Stimulated activated CD8-positive, alpha-beta memory T cell treated with anti-CD3 and anti-CD28 coated beads, Interleukin-4, amount 100 ng/mL, for 4 hours (primary cell): ENCODE data around the gene VWA5B1.

ENCODE experiments used
- DNase-seq, 2 donors: peaks; one replicate each; pipeline ENCODE4 v3.0.0-alpha.2; 2020; ENCODE audit warnings: low read depth in 2 of 2, low spot score in 1 of 2

Gene VWA5B1

GRCh38 chr1:20322081-20322824 lies 31.6 kb downstream of the VWA5B1 start:
- no peak for DNase-seq

DNA sequence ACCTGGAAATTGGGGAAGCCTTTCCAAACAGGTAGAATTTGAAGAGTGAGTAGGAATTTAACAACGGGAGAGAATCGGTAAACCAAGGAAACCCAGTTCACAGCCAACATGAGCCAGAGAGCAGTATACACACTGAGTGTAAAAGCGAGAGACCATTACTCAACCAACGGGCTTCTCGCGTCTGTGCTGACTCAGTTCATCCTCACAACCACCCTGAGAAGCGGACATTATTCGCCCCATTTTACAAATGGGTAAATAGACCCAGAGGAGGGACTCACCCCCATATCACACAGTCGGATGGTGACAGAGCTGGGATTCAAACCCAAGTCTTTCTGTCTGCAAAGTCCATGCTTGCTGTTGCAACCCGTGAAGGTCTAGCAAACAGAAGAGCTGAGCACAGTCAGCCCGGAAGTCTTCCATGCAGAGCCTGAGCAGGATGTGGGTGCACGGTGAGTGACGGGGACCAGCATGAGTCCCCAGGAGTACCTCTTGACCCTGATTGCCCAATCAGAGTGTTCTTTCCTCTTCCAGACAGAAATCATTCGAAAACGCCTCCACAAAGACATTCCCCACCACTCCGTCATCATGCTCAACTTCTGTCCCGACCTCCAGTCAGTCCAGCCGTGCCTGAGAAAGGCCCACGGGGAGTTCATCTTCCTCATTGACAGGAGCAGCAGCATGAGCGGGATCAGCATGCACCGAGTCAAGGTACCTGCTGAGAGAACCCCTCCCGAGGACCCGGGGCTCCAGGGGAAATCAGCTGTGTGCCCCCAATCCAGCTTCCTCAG lies 32.3 kb downstream of the VWA5B1 start:
- DNase-seq = no peak

GRCh38 chr1:20323613-20323920 lies 32.9 kb downstream of the VWA5B1 start:
- no peak for DNase-seq

- DNase-seq = no peak
Observed at GRCh38 chr1:20324704-20325406, 34.2 kb downstream of the VWA5B1 start.

DNA sequence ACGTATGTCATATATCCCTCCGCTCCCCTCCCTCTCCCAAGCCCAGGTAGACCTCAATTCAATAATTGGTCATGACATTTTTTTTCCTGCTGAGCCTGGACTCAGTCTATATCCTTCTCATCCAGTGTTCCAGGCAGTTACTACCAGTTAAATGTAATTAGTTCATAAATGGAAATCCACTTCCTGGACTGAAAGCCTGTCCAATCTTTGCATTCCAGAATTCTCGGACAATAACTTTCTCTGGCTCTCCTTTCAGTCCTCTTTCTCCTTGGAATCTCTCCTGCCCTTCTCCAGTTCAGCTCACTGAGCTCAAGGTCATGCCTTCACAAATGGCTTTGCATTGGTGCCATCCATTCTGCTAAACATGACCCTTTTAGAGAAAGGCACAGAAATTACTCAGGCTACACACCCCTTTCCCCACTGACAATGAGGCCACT lies 34.8 kb downstream of the VWA5B1 start:
- DNase-seq = no peak

DNA sequence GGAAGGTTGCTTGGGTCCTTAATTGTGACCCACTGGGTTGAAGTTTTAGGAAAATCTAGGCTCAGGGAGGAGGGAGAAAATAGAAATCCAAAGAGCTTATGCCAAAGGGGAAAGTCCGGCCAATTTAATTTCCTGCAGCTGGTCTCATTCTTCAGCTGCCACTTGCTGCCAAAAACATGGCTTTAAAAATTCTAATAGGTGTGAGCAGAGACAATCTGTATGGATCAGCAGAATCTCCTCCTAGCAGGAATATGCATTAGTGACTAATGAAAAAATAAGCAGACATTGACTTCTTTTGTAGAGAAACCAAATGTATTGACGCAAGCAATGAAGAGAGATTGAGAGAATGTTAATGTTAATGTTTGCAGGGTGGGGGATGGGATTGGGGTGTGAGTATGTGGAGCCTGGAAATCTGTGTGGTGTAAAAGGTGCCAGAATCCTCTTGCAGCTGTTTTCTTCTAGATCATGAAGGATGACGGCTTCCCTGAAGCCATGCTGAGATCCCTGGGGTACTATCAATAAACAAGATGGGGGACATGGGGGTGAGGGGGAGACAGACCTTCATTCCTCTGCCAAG lies 35.3 kb downstream of the VWA5B1 start:
- no peak for DNase-seq

- DNase-seq = no peak
Observed at GRCh38 chr1:20327467-20327866, 36.8 kb downstream of the VWA5B1 start.

DNA sequence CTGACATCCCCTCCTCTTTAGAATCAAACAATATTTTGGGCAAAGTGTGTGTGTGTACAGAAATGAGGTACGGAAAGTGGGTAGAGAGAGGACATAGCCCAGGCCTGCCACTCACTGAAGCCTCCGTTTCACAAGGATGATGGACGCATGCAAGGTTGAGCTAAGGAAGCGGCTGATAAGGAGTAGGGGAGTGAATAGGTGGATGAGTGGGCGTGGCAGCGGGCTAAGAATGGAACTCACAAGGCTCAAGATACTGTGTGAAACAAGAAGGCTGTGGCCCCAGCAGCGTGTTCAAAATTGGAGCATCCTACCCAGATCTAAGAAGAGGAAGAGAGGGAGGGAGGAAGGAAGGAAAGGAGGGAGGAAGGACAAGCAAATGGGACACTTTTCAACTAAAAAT lies 37.5 kb downstream of the VWA5B1 start:
- no peak for DNase-seq

DNA sequence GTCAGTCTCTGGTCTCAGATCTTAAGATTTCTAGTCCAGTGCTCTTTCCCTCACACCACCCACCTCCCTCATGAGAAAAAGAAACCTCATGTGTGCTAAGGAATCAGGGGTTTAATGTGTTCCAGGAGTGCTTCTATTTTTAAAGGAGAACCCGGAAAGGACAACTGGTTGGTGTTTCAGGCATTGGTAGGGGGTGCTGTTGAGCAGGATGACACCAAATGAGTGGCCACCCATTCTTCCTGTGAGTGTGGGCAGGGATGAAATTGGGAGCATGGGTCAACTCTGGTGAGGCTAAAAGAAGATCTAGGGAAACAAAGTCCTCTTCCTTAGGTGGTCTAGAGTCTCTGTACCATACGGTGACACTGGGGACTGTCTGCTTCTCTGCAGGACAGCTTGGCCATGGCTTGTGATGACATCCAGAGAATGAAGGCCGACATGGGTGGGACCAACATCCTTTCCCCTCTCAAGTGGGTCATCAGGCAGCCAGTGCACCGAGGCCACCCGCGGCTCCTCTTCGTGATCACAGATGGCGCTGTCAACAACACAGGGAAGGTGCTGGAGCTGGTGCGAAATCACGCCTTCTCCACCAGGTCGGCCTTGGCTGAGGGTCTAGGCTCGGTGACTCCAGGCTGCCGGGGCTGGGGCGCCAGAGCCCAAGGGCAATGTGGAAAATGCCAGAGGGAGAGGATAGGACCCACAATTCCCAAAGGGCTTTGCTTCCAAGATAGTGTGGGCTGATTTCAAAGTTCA lies 39.3 kb downstream of the VWA5B1 start:
- no peak for DNase-seq

DNA sequence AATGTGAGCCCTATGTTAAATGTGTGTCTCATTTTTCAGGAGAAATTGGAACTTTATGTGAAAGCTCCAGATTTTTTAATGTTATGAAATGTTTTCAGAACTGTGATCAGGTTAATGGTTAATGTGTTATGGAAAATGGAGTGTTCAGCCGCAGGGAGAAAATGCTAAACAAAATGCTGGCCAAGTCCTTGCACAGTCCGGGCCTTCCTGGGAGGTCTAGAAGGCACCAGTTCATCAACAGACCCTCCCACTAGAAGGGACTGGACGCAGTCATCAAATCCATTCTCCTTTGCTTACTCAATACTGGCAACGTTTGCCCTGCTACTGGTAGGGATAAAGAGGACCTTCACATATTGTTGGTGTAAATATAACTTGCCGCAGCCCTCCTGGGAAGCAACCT lies 43.4 kb downstream of the VWA5B1 start:
- no peak for DNase-seq

GRCh38 chr1:20336105-20336605 lies 45.5 kb downstream of the VWA5B1 start:
- DNase-seq = no peak

GRCh38 chr1:20337581-20337980 lies 46.9 kb downstream of the VWA5B1 start:
- DNase-seq = no peak

GRCh38 chr1:20339811-20340457 lies 49.3 kb downstream of the VWA5B1 start:
- no peak for DNase-seq

- DNase-seq = no peak
Observed at GRCh38 chr1:20342294-20343148, 51.8 kb downstream of the VWA5B1 start.

DNA sequence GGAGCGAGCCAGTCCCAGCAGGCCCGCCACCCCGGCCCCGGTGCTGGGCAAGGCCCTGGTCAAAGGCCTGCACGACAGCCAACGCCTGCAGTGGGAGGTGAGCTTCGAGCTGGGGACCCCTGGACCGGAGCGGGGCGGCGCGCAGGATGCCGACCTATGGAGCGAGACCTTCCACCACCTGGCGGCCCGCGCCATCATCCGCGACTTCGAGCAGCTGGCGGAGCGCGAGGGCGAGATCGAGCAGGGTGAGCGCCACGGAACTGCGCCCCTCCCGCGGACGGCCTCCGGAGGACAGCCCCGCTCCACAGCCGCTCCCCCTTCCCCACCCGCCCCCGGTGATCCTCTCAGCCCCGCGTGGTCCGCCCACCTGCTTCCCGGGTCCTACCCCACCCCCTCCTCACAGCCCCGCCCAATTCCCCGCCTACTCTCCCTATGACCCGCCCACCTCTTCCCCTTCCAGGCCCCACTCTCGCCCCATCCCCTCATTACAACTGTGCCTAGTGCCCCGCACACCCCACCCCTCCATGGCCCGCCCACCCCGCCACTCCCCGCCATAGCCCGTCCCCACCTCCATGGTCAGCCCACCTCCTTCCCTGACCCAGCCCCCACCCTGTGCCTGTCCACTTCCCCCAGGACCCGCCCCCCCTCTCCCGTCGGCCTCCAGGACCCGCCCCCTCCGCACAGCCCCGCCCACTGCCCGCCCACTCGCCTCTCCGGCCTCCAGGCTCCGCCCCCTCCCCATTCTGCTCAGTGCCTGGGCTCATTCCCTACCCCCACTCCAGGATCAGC lies 52.7 kb downstream of the VWA5B1 start:
- peak in 1 of 2 donors; percentile 16 for DNase-seq

- no peak for DNase-seq
Observed at GRCh38 chr1:20343938-20344302, 53.2 kb downstream of the VWA5B1 start.

DNA sequence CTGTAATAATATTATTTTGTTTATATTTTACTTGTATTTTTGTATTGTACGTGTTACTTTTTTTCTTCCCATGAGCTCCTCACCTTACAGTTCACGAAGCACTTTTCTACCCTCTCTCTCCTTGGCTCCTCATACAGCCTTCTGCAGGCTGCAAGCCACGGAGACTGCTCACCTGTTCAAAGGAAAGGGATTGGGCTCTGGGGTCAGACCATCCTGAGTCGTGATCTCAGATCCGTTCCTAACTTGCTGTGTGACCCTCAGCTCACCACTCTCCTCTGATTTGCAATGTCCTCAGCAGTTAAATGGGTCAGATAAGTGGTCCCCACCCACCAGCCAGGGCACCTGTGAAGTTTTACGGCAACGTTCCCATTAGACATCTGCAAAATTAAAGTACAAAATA lies 54.1 kb downstream of the VWA5B1 start:
- DNase-seq = no peak

- DNase-seq = no peak
Observed at GRCh38 chr1:20345419-20345818, 54.7 kb downstream of the VWA5B1 start.

DNA sequence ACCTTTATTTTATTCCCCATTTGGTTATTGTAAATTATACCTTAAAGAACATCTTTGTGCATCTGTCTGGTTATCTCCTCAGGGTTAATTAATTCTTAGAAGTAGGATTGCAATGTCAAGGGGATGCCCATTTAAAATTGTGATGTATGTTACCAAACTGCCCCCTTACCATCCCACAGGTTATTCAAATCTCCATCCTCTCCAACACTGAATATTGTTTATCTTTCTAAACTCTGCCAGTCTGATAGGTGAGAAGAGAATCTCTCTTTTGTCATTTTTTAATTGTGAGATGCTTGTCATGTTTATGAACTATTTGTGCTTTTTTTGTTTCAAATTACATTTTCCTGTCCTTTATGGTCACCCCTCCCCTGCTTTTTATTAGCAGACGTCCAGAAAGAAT lies 55.8 kb downstream of the VWA5B1 start:
- DNase-seq = no peak
